Endothelial cell of umbilical vein (primary cell): ENCODE data around the gene CXCR5. TPM values are rescaled to one million over a fixed set of nuclear protein-coding genes. Genes with fewer than 3 reads are reported as not detected.
A peak's percentile ranks its signal among the peaks of the same experiment; 100 is the strongest.

Source experiments
- BruUV-seq: library from RNA; stranded (reverse); fragments of 400-500 nt; replicated peaks from 2 replicates; lab custom pipeline; 2021; lab: Mats Ljungman, UMichigan
- CTCF ChIA-PET: fragments of 300-600, 350-600 bp; sonication (Branson Sonifier 250); formaldehyde crosslinking; loops from one replicate; lab custom pipeline; 2021; ENCODE audit warnings: antibody characterized with exemption, inconsistent platforms; lab: Charles Lee
- POLR2A ChIA-PET: fragments of 300-600, 350-600 bp; sonication (Branson Sonifier 250); formaldehyde crosslinking; loops from one replicate; lab custom pipeline; 2021; ENCODE audit warnings: antibody characterized with exemption, inconsistent platforms; lab: Charles Lee
- DNase-seq: peaks from one replicate; pipeline ENCODE4 v3.0.0-alpha.2; 2011; ENCODE audit warnings: low read depth, low spot score
- FAIRE-seq: peaks from 2 replicates; lab custom pipeline; 2011; peaks lifted over from hg19 to GRCh38; lab: Jason Lieb, UNC
- H2AFZ ChIP-seq: 2 replicates; pipeline ENCODE4 v1.6.0; 2012; ENCODE audit warnings: low read depth, low read length, control low read depth, inconsistent platforms
- H3K27ac ChIP-seq: 2 replicates; pipeline ENCODE4 v1.5.1; 2011; ENCODE audit warnings: low read depth, mild to moderate bottlenecking, control low read depth, low read length, moderate library complexity; ENCODE audit not compliant: insufficient read depth
- H3K27me3 ChIP-seq, 2 experiments: 2 replicates each; pipeline versions ENCODE4 v1.6.0 to v1.6.1; 2011; ENCODE audit warnings: low read length in 2 of 2, mixed read lengths in 1 of 2; ENCODE audit not compliant: control insufficient read depth in 2 of 2, insufficient read depth in 2 of 2
- H3K36me3 ChIP-seq, 2 experiments: 2 replicates in 1 of 2; 3 replicates in 1 of 2; pipeline ENCODE4 v1.5.1; 2011; ENCODE audit warnings: low read length in 2 of 2, mild to moderate bottlenecking in 1 of 2, moderate library complexity in 1 of 2; ENCODE audit not compliant: control insufficient read depth in 2 of 2, insufficient read depth in 2 of 2; ENCODE audit errors: extremely low read depth in 1 of 2
- H3K4me1 ChIP-seq: 3 replicates; pipeline ENCODE4 v1.5.1; 2011; ENCODE audit warnings: mild to moderate bottlenecking, low read length; ENCODE audit not compliant: control insufficient read depth, insufficient read depth; ENCODE audit errors: extremely low read depth
- H3K4me2 ChIP-seq: 2 replicates; pipeline ENCODE4 v1.6.1; 2011; ENCODE audit warnings: low read length, control low read depth, mixed read lengths; ENCODE audit not compliant: insufficient read depth
- H3K4me3 ChIP-seq, 3 experiments: fragments of 200-600 bp in 1 of 3; sonication (generic), shearing (Covaris generic) in 1 of 3; replicated peaks in 1 of 3; 2 replicates each; pipeline ENCODE4 v1.5.1; 2011 to 2016; ENCODE audit warnings: control low read depth in 3 of 3, low read length in 3 of 3, mild to moderate bottlenecking in 2 of 3, inconsistent platforms in 1 of 3, low read depth in 1 of 3, moderate library complexity in 1 of 3; ENCODE audit not compliant: insufficient read depth in 1 of 3
- H3K79me2 ChIP-seq: 2 replicates; pipeline ENCODE4 v1.6.0; 2012; ENCODE audit warnings: low read length, inconsistent platforms; ENCODE audit not compliant: control insufficient read depth, insufficient read depth
- H3K9ac ChIP-seq: replicated peaks from 2 replicates; pipeline ENCODE3; 2011; ENCODE audit warnings: low read length, control low read depth; ENCODE audit not compliant: insufficient read depth; ENCODE audit errors: extremely low read depth
- H3K9me1 ChIP-seq: replicated peaks from 3 replicates; pipeline ENCODE4 v1.6.0; 2011; ENCODE audit warnings: mild to moderate bottlenecking, low read length; ENCODE audit not compliant: control insufficient read depth, insufficient read depth; ENCODE audit errors: extremely low read depth
- H3K9me3 ChIP-seq: replicated peaks from 2 replicates; pipeline ENCODE4 v1.5.1; 2012; ENCODE audit warnings: low read length, inconsistent platforms; ENCODE audit not compliant: control insufficient read depth, insufficient read depth
- H4K20me1 ChIP-seq: replicated peaks from 2 replicates; pipeline ENCODE3; 2011; ENCODE audit warnings: mild to moderate bottlenecking, low read length; ENCODE audit not compliant: control insufficient read depth, insufficient read depth; ENCODE audit errors: extremely low read depth
- FOS ChIP-seq: IDR thresholded peaks from 2 replicates; pipeline ENCODE4 v1.6.1; 2011; ENCODE audit warnings: mild to moderate bottlenecking, low read length, moderate library complexity, borderline replicate concordance; ENCODE audit not compliant: insufficient read depth
- JUN ChIP-seq: IDR thresholded peaks from 2 replicates; pipeline ENCODE4 v1.6.1; 2011; ENCODE audit warnings: borderline replicate concordance, low read depth; ENCODE audit not compliant: insufficient read length, insufficient read depth
- POLR2AphosphoS5 ChIP-seq: IDR thresholded peaks from 2 replicates; pipeline ENCODE4 v1.6.1; 2012; ENCODE audit warnings: low read depth, mild to moderate bottlenecking, control low read depth, low read length, moderate library complexity; ENCODE audit not compliant: insufficient read depth
- dilution Hi-C: fragments of 300-500 bp; cut with MboI; formaldehyde crosslinking; loops from one replicate; pipeline ENCODE4 v1.15.0; 2019; ENCODE audit warnings: low sequenced_read_pairs; ENCODE audit not compliant: extremely low pct_ligation_motif_present
- intact Hi-C: fragments of 100-400 bp; cut with micrococcal nuclease; formaldehyde crosslinking; loops from one replicate; pipeline ENCODE4 v1.10.0; 2022
- polyA plus RNA-seq, 4 experiments: library from polyadenylated mRNA; depleted of rRNA in 3 of 4; stranded (reverse) in 3 of 4; unstranded in 1 of 4; fragments of >200 nt; gene quantifications; 2 replicates each; pipeline versions ENCODE4 v1.2.1 to v1.2.3, GENCODE V29; 2011 to 2012; ENCODE audit warnings: missing spikeins in 1 of 4
- total RNA-seq: library from RNA; stranded (reverse); gene quantifications from 2 replicates; pipeline ENCODE4 v1.2.3, GENCODE V29; 2021

Gene CXCR5
- total and polyA plus RNA-seq, 2 donors (not counting 3 experiments of a cell fraction or from before 2014, with no cell fraction given): not detected

- Histone ChIP-seq H3K4me2 (peak overlapping the region; percentile 8), H3K27ac (peak overlapping the region; percentile 97), H3K36me3 (peaks cover 0 to 3% of the 10 kb centered on the region in 2 experiments), H3K4me3 (no peak overlapping the region), H3K9me1 (no peaks in the 10 kb centered on the region), H3K9me3 (no peaks in the 10 kb centered on the region), H2AFZ (no peak overlapping the region), H3K9ac (peak overlapping the region; percentile 78), H4K20me1 (no peaks in the 10 kb centered on the region), H3K27me3 (no peaks in the 10 kb centered on the region), H3K4me1 (peaks cover 64% of the 10 kb centered on the region), H3K79me2 (peaks cover 38% of the 10 kb centered on the region)
- intact Hi-C loops (loop anchor here (5.0 kb wide), 2 partner anchors 174 to 404 kb away; partner anchors contain the start of gene MCAM), dilution Hi-C loops (no loop called here)
- ChIA-PET CTCF (interaction anchor here (1.6 to 10.0 kb wide), 3 partner anchors 14 to 124 kb away, joined by 5 to 330 read pairs (median 6); partner anchors contain the start of genes BCL9L and DDX6), POLR2A (interaction anchor here (0.5 to 6.3 kb wide), 3 partner anchors 12 to 74 kb away, joined by 3 to 52 read pairs (median 6); partner anchors contain the start of gene BCL9L)
- FAIRE-seq (peak; percentile 94), DNase-seq (peak; percentile 58)
- BruUV-seq: TSS peak; percentile 4
- TF ChIP-seq FOS: peak; percentile 72
- TF ChIP-seq JUN: peak; percentile 38
- TF ChIP-seq POLR2AphosphoS5: no peak
These were observed 29.2 kb downstream of the CXCR5 start for GRCh38 chr11:118912742-118913410.

DNA sequence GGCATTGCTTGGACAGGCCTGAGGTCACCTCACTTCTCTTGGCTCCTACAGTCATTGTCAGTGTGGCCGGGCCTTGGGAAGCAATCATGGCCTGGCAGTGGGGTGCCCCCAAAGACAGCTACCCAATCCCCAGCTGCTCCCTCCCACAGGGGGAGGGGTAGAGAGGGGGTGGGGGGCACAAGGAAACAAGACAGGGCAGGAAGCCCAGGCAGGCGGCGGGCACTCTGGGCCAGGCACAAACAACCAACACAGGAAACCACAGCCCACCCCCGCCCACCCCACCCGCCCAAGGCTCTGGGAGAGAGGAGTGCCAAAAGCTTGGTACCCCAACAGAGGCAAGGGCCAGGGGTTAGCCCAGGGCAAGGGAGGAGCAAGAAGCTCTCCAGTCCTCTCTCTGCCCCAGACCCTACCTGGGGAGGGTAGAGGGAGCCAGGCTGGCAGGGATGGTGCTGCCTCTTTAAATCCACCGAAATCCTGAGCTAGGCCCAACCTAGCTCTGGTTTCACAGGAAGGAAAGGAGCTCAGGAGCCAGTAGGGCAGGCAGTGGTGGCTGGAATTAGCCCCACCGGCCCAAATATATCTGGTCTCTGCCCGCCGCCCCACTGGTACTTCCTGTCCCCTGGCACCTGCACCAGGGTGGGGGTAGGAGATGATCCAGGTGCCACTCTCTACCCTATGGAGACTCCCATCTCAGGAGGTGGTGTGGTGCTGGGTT lies 29.9 kb downstream of the CXCR5 start:
- intact Hi-C loops: loop anchor here (5.0 kb wide), 2 partner anchors 174 to 404 kb away; partner anchors contain the start of gene MCAM
- Histone ChIP-seq H3K4me2 (peak overlapping the region; percentile 56), H3K9me3 (no peaks in the 10 kb centered on the region), H3K27me3 (no peaks in the 10 kb centered on the region), H3K36me3 (no peaks in the 10 kb centered on the region), H3K27ac (peak overlapping the region; percentile 97), H3K79me2 (peaks cover 44% of the 10 kb centered on the region), H2AFZ (no peak overlapping the region), H4K20me1 (no peaks in the 10 kb centered on the region), H3K4me1 (peaks cover 71% of the 10 kb centered on the region), H3K9me1 (no peaks in the 10 kb centered on the region), H3K4me3 (no peak overlapping the region), H3K9ac (peak overlapping the region; percentile 78)
- no peak for DNase-seq
- CTCF ChIA-PET: interaction anchor here (0.6 to 10.0 kb wide), 5 partner anchors 13 to 276 kb away, joined by 3 to 330 read pairs (median 5); partner anchors contain the start of genes BCL9L and DDX6
- peak; percentile 67 for FAIRE-seq
- POLR2A ChIA-PET: interaction anchor here (6.3 kb wide), 1 partner anchor 12 kb away, joined by 52 read pairs; the partner anchor contains the start of gene BCL9L
- BruUV-seq: no TSS peak
- peak; percentile 31 for TF ChIP-seq POLR2AphosphoS5
- no peak for TF ChIP-seq FOS
- dilution Hi-C loops: no loop called here
